ENCODE measurements around the gene OGFOD2.
A peak's percentile ranks its signal among the peaks of the same experiment; 100 is the strongest.
"Not testable (repeated sequence)": the region's sequence is repeated elsewhere in the genome, so short reads cannot be mapped to it uniquely, and the experiment has no call there.

Gene OGFOD2

DNA sequence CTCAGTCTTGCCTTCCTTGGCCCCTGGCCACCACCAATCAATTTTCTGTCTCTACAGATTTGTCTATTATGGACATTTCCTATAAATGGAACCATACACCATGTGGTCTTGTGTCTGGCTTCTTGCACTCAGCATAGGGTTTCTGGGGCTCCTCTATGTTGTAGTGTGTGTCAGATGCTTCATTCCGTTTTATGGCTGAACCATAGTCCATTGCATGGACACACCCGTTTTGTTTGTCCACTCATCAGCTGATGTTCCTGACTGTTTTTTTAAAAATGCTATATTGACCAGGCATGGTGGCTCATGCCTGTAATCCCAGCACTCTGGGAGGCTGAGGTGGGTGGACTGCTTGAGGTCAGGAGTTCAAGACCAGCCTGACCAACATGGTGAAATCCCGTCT is 26.4 kb downstream of the OGFOD2 start:
- no peak for DNase-seq (ENCODE audit: extremely low read depth in 1 of 2, low read depth in 1 of 2)

GRCh38 chr12:123003257-123003656 is 28.2 kb downstream of the OGFOD2 start:
- DNase-seq (ENCODE audit: extremely low read depth in 1 of 2, low read depth in 1 of 2) = no peak

DNA sequence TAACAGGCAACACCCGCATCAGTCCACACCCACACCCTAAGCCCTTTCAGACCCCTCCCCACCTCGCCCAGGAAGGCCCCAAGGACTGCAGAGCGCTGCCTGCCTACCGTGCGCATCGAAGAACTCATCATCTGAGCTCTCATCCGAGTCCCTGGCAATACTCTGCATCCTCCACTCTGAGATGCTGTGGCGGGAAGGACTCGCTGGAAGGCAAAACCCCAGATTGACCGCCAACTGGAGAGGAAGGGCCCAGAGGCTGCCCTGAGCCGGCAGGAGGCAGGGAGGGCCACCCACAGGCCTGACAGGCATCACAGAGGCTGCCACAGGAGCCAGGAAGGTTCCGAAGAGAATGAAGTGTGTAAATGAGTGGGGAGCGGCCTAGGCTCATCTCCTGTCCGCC is 29.2 kb downstream of the OGFOD2 start:
- no peak for DNase-seq (ENCODE audit: extremely low read depth in 1 of 2, low read depth in 1 of 2)

DNA sequence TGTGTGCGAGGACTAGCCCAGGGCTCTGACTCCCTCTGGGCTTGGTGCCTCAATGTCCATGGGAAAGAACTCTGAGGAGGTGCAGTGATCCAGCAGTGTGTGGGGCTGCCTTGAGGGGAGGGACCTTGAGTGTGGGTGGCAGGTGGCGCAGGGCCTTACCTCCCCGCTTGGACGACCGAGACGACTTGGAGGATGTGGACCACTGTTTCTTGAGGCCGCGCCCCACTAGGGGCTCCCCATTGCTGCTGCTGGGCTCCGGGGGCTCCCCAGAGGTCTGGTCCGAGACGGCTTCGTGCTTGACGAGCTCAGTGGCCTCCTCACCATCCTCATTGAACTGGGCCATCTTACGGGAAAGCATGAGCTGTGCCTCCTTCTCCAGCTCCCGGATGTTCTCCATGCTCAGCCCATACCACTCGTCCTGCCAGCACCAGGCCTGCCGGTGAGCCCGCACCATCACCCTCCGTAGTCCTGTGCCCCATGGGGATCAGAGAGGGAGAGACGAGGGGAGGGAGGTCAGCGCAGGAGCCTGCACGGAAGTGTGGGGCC is 30.1 kb downstream of the OGFOD2 start:
- DNase-seq (ENCODE audit: extremely low read depth in 1 of 2, low read depth in 1 of 2) = no peak

GRCh38 chr12:123006977-123007376 is 31.9 kb downstream of the OGFOD2 start:
- DNase-seq (ENCODE audit: extremely low read depth in 1 of 2, low read depth in 1 of 2) = no peak

DNA sequence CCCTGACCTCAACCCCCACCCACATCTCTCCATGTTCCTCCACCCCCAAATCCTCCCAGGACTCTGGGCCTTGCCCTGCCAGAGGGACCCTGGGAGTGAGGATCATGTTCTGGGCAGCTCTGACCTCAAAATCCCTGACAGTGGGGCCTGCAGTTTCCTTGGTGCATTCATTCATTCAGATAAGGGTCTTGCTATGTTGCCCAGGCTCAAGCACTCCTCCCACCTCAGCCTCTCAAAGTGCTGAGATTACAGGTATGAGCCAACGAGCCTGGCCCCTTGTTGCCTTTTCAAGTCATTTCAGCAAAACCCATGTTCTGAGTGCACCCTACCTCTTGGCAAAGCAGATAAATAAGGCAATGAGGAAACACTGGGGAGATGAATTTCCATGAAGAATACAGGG is 35.1 kb downstream of the OGFOD2 start:
- DNase-seq (ENCODE audit: extremely low read depth in 1 of 2, low read depth in 1 of 2) = no peak

DNA sequence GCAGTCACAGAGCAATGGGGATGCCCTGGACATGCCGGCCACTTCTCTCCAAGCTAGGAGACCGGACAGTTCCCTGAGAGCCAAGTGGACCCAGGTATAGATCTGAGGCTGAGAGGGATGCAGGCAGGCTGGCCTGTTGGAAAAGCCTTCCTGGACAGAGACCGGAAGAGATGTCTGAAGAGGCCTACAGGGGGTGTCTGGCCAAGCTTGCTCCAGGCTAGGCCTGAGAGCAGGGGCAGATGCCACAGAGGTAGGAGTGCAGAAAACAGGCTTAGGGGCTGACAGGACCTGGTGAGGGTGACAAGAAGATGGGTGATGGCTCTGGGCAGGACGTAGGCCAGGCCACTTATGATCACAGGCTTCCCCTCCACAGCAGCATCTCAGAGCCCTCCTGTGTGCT is 35.6 kb downstream of the OGFOD2 start:
- DNase-seq (ENCODE audit: extremely low read depth in 1 of 2, low read depth in 1 of 2) = no peak

DNA sequence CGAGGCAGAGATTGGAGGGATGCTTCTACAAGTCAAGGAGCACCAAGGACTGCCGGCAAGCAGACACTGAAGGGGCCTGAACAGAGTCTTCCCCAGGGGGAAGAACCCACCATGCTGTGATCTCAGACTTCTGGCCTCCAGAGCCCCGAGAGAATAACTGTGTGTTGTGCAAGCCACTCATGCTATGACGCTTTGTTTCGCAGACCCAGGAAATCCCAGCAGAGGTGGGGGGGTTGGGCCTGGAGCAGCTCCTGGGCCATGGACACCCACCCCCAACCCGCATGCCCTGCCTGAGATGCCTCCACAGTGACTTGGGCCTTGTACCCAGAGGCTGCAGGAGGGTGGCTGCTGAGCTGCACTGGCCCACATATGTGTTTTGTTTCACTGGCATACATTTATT is 36.7 kb downstream of the OGFOD2 start:
- no peak for DNase-seq (ENCODE audit: extremely low read depth in 1 of 2, low read depth in 1 of 2)

DNA sequence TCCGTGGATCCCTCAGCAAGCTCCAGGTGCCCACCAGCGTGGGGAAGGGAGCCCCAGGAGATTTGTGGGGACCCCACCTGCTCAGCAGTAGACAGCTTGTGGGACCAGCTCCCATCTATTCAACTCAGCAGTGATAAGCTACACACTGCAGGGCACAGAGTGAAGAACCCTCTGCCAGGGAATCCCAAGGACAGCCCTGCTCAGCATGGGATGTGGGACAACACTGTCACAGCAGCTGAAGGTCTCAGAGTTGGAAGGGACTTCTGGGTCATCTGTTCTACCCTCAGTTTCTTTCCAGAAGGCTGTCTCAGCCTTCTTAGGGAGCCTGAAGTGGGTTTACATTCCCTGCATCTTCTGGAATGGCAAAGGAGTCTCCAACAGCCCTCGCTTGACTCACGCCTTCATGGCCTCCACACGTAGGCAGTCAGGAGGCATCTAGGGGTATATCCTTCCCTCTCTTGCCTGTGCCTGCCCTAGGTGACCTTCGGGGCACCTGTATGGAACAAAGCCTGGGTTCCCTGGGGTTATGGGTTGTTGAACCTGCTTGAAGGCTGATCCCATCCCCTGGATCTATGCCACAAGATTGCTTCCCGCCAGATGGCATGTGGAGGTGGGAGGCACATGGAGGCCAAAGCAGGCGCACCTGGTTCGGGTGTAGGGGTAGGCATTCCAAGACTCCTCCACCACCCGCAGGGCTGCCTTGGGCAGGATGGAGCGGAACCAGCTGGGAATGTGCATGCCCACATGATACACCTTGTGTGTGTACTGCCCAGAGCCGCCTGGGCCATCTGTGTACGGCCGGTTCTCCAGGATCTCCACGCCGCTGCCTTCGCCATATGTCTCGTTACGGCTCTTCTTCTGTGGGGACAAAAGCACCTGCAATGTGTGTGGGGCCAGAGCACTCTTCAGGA is 38.4 kb downstream of the OGFOD2 start:
- no peak for DNase-seq (ENCODE audit: extremely low read depth in 1 of 2, low read depth in 1 of 2)

DNA sequence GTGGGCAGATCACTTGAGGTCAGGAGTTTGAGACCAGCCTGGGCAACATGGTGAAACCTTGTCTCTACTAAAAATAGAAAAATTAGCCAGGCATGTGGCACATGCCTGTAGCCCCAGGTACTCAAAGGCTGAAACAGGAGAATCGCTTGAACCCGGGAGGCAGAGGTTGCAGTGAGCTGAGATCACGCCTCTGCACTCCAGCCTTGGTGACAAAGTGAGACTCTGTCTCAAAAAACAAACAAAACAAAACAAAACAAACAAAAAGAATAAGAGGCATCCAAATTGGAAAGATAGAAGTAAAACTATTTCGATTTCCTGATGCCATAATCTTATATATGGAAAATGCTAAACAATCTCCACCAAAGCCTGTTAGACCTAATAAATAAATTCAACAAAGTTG is 39.4 kb downstream of the OGFOD2 start:
- not testable (repeated sequence) for DNase-seq (ENCODE audit: extremely low read depth in 1 of 2, low read depth in 1 of 2)

GRCh38 chr12:123017753-123018152 is 42.7 kb downstream of the OGFOD2 start:
- no peak for DNase-seq (ENCODE audit: extremely low read depth in 1 of 2, low read depth in 1 of 2)

GRCh38 chr12:123019841-123020138 is 44.7 kb downstream of the OGFOD2 start:
- DNase-seq (ENCODE audit: extremely low read depth in 1 of 2, low read depth in 1 of 2) = no peak

DNA sequence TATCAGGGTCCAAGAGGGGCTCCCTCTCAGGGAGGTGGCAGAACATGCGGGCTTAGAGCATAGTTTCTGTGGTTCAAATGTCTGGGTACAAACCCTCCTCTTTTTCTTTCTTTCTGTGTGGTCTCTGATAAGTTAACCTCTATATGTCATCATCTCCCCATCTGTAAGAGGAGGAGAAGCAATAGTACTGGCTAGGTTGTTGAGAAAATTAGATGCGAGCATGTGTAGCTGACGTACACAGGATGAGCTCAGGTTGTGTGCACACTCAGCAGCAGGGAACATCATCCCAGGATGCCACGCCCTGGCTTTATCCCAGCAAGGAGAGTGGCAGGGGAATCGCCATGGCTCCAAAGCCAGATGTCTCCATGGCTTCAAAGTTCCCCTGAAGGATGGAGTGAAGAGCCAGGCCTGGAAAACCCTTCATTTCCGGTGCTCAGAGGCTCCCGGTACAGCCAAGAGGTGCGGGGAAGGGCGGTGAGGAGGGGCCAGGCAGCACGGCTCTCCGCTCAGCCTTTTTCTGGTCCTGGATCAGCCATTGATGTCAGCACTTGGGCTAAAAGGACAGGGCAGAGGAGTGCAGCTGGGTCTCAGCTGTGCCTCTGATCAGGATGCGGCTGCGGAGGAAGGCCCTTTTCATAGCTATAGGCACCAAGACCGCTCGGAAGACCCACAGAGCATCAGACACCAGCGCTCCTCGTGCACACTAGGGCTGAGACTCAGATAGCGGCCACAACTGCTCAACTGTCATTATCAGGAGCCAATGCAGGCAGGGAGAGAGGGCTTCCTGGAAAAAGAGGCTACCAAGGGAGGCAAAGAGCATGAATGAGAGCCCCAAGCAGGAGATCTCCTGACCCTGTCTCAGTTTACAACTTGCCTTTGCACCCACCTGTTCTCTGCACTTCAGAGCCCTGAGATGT is 46.9 kb downstream of the OGFOD2 start:
- no peak for DNase-seq (ENCODE audit: extremely low read depth in 1 of 2, low read depth in 1 of 2)

GRCh38 chr12:123022846-123023245 is 47.8 kb downstream of the OGFOD2 start:
- DNase-seq (ENCODE audit: extremely low read depth in 1 of 2, low read depth in 1 of 2) = no peak

DNA sequence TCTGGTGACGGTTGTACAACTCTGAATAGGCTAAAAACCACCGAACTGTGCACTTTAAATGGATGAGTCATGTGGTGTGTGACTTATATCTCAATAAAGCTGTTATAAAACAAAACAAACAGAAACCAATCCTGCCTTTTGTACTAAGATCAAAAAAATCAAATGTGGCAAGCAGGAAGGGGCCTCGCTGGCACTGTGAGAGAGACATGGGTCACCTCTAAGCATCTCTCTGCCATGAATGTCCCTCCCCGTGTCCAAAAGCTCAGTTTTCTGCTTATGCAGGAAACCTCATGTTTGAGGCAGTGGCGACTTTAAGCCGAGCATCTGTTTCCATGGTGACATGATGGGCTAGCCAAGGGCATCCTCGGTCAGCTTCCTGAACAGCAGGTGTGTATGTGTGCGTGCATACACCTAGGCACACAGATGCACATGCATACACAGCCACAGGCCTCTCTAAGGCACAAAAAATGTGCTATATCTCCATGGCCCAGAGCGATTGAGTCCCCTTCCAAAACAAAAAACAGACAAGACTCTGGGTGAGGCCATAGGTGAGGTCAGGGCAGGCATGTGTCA is 49.9 kb downstream of the OGFOD2 start:
- peak in 1 of 2 donors; percentile 5 for DNase-seq (ENCODE audit: extremely low read depth in 1 of 2, low read depth in 1 of 2)

DNA sequence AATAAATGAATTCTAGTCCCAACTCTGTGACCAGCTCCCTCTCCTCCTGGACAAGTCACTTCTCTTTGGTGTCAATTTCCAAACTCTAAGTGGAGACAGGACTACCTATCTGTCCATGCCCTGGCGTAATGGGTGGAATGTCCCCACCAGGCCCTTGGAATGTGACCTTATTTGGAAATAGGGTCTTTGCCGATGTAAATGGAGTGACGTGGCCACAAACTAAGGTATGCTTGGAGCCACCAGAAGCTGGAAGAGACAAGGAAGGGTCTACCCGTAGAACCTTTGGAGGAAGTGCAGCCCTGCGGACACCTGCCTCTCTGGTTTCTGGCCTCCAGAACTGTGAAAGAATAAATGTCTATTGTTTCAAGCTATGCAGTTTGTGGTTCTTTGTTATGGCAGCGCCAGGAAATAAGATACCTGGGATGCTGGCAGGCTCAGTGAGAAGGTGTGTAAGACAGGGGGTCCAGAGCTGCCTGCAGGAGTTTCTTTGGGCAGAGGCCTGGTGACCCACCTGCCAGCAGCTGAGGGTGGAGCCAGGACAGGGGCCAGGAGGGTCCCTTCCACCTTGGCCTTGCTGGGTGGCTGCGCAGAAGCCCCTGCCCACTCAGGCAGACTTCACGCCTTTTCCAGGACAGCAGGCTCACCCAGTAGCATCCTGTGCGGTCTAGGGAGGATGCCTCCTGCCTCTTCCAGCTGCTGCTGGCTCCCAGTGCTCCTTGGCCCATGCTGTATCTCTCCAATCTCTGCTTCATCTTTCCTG is 51.2 kb downstream of the OGFOD2 start:
- DNase-seq (ENCODE audit: extremely low read depth in 1 of 2, low read depth in 1 of 2) = no peak

DNA sequence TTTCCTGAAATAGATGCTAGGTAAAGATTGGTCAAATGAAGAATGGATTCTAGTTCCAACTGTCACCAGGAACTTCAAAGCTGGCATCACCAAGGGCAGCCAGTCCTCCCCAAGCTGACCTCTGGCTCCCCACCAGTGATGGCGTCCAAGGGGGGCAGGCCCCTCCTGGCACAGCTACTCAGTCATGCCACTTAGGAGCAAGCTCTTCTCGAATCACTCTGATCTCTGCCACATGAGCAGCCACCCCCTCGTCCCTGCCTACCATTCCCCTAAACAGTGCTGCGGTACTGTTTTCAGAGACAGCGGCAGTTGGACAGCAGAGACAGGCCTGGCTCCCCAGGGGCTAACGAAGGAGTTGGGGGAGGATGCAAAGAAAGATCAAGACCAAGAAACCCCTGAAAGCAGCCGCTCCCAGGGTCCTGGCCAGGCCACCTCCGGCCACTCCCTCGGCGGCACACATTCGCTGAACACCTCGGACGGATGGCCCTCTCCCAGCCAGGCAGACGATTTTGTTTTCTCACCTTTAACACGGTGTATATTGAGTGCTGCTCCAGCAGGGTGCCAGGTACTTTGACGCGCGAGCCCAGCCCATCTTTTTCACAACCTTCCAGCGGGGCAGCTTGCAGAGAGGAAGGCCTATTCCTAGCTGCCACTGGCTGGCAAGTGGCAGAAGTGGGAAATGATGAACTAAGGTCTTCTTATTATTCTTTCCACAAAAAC is 52.8 kb downstream of the OGFOD2 start:
- no peak for DNase-seq (ENCODE audit: extremely low read depth in 1 of 2, low read depth in 1 of 2)

DNA sequence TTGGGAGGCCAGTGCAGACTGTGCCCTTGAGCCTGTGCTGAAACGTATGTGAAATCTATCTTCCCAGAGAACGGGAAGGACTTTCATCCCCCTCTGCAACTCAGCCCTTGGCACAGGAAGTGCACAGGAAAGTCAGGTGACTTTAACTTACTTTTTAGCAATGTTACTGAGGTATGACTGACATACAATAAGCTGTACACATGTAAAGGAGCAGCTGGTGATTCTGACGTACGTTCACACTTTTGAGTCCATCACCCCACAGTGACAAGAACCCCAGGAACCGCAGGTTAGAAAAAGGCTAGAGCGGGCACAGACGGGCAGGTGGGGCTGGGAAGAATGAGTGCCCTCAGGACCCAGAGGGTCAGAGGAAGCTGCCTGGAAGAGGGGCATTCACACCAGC is 53.4 kb downstream of the OGFOD2 start:
- DNase-seq (ENCODE audit: extremely low read depth in 1 of 2, low read depth in 1 of 2) = no peak

DNA sequence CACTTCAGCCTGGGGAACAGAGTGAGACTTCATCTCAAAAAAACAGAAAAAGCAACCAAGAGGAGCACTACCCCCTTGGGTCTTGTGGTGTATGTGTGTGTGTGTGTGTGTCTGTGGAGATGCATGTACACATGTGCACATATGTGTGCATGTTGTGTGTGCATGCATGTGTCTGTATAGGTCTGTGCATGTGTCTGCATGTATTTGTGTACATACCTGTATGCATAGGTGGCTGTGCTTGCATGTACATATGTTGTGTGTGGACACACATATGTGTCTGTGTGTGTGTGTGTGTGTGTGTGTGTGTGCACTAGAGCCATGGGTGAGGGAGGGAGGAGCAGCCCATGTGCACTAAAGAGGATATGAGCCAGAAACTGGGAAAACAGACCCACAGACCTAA is 54.5 kb downstream of the OGFOD2 start:
- no peak for DNase-seq (ENCODE audit: extremely low read depth in 1 of 2, low read depth in 1 of 2)
